ENCODE measurements around the gene LOXL4. TPM values are rescaled to one million over a fixed set of nuclear protein-coding genes. Genes with fewer than 3 reads are reported as not detected.

LOXL4 gene
- total RNA-seq, 4 donors from 2014 or later, result 1.6 to 2.3 (median 1.7) TPM

- TF ChIP-seq POLR2AphosphoS5 (IDR thresholded peaks at IDR 0.05), result no peak
- TF ChIP-seq EP300 (IDR thresholded peaks at IDR 0.05), result no peak
- no peak for TF ChIP-seq POLR2A (IDR thresholded peaks at IDR 0.05)
- TF ChIP-seq CTCF (IDR thresholded peaks at IDR 0.05), result no peak
- peak overlapping the region; percentile 52 for H3K4me3 ChIP-seq
- no peaks in the 10 kb centered on the region for H3K36me3 ChIP-seq
- peaks cover 4% of the 10 kb centered on the region for H3K27me3 ChIP-seq
- peaks cover 40% of the 10 kb centered on the region for H3K4me1 ChIP-seq
- H3K27ac ChIP-seq, result peak overlapping the region; percentile 78
- DNase-seq (ENCODE audit: low spot score in 2 of 2), result peak in 1 of 2 donors; percentile 53
- WGBS, result 60% methylated on average over 22 of the region's 22 CpGs
- no peaks in the 10 kb centered on the region for H3K9me3 ChIP-seq
Observed at GRCh38 chr10:98267069-98267893, 713 bp downstream of the LOXL4 start.

GRCh38 chr10:98266647-98267046 is 1.3 kb downstream of the LOXL4 start:
- peak in 1 of 2 donors; percentile 52 for DNase-seq (ENCODE audit: low spot score in 2 of 2)
- Histone ChIP-seq H3K36me3 (no peaks in the 10 kb centered on the region), H3K9me3 (no peaks in the 10 kb centered on the region), H3K4me1 (peaks cover 40% of the 10 kb centered on the region), H3K4me3 (peak overlapping the region; percentile 52), H3K27me3 (peaks cover 4% of the 10 kb centered on the region), H3K27ac (no peak overlapping the region)
- TF ChIP-seq POLR2AphosphoS5 (IDR thresholded peaks at IDR 0.05), result no peak
- no peak for TF ChIP-seq EP300 (IDR thresholded peaks at IDR 0.05)
- TF ChIP-seq POLR2A (IDR thresholded peaks at IDR 0.05), result no peak
- no peak for TF ChIP-seq CTCF (IDR thresholded peaks at IDR 0.05)
- 87% methylated on average over 5 of the region's 5 CpGs for WGBS

- no peak for TF ChIP-seq CTCF (IDR thresholded peaks at IDR 0.05)
- no peak for TF ChIP-seq POLR2AphosphoS5 (IDR thresholded peaks at IDR 0.05)
- no peak for TF ChIP-seq POLR2A (IDR thresholded peaks at IDR 0.05)
- no peak for TF ChIP-seq EP300 (IDR thresholded peaks at IDR 0.05)
- 49% methylated on average over 16 of the region's 17 CpGs for WGBS
- Histone ChIP-seq H3K36me3 (no peaks in the 10 kb centered on the region), H3K27me3 (peaks cover 4% of the 10 kb centered on the region), H3K27ac (no peak overlapping the region), H3K4me1 (peaks cover 44% of the 10 kb centered on the region), H3K4me3 (no peak overlapping the region), H3K9me3 (no peaks in the 10 kb centered on the region)
- DNase-seq (ENCODE audit: low spot score in 2 of 2), result peak in 1 of 2 donors; percentile 59
Observed at GRCh38 chr10:98265403-98266378, 2.3 kb downstream of the LOXL4 start.

- Histone ChIP-seq H3K36me3 (no peaks in the 10 kb centered on the region), H3K4me1 (peaks cover 48% of the 10 kb centered on the region), H3K27ac (no peak overlapping the region), H3K4me3 (no peak overlapping the region), H3K9me3 (no peaks in the 10 kb centered on the region), H3K27me3 (peaks cover 4% of the 10 kb centered on the region)
- WGBS, result 88% methylated on average over 10 of the region's 12 CpGs
- DNase-seq (ENCODE audit: low spot score in 2 of 2), result peak in 1 of 2 donors; percentile 53
- TF ChIP-seq EP300 (IDR thresholded peaks at IDR 0.05) (no peak), POLR2A (IDR thresholded peaks at IDR 0.05) (no peak)
Observed at GRCh38 chr10:98264378-98265065, 3.5 kb downstream of the LOXL4 start.

- Histone ChIP-seq H3K4me1 (peaks cover 38% of the 10 kb centered on the region), H3K9me3 (no peaks in the 10 kb centered on the region), H3K27ac (no peak overlapping the region), H3K4me3 (no peak overlapping the region), H3K27me3 (peaks cover 4% of the 10 kb centered on the region), H3K36me3 (no peaks in the 10 kb centered on the region)
- TF ChIP-seq CTCF (IDR thresholded peaks at IDR 0.05) (no peak), POLR2A (IDR thresholded peaks at IDR 0.05) (no peak), POLR2AphosphoS5 (IDR thresholded peaks at IDR 0.05) (no peak), EP300 (IDR thresholded peaks at IDR 0.05) (no peak)
- DNase-seq (ENCODE audit: low spot score in 2 of 2), result no peak
- WGBS, result 97% methylated on average over 6 of the region's 7 CpGs
Observed at GRCh38 chr10:98263088-98263487, 4.9 kb downstream of the LOXL4 start.

All from suprapubic skin (tissue), 4 donors.